HG02938 (cell line): Measurements from ENCODE around the gene CSAG3.
A peak's percentile ranks its signal among the peaks of the same experiment; 100 is the strongest.
"Not testable (repeated sequence)": the region's sequence is repeated elsewhere in the genome, so short reads cannot be mapped to it uniquely, and the experiment has no call there.

Experiments used
- ATAC-seq: cut with Tn5 transposase; IDR thresholded peaks from one replicate; pipeline ENCODE4 v1.9.1; 2021; ENCODE audit warnings: mild to moderate bottlenecking, moderate library complexity; ENCODE audit not compliant: unreplicated experiment

The CSAG3 gene

GRCh38 chrX:152758918-152759317, at the start of gene CSAG3:
TSS of gene CSAG3 (plus strand) at chrX:152759218.
- not testable (repeated sequence) for ATAC-seq

- ATAC-seq, result not testable (repeated sequence)
These were observed 45.8 kb upstream of the CSAG3 start for GRCh38 chrX:152713195-152713594.

- ATAC-seq, result not testable (repeated sequence)
These were observed 44.9 kb upstream of the CSAG3 start, which contains the start of gene MAGEA2B for GRCh38 chrX:152713815-152714787. TSS of gene MAGEA2B (plus strand) at chrX:152714628. CDS start at chrX:152717107, 2,479 bp downstream.

GRCh38 chrX:152725409-152725808, 33.6 kb upstream of the CSAG3 start:
- no peak for ATAC-seq

GRCh38 chrX:152733261-152733975, 25.6 kb upstream of the CSAG3 start, which contains the start of the genes CSAG1 and MAGEA12:
TSS of gene CSAG1 (minus strand) at chrX:152733721. CDS start at chrX:152732460, 1,261 bp downstream.
TSS of gene MAGEA12 (plus strand) at chrX:152733757. CDS start at chrX:152736162, 2,405 bp downstream.
- ATAC-seq, result no peak

GRCh38 chrX:152734143-152734858, 24.7 kb upstream of the CSAG3 start:
- not testable (repeated sequence) for ATAC-seq

- no peak for ATAC-seq
These were observed 23.9 kb upstream of the CSAG3 start for GRCh38 chrX:152735101-152735500.

GRCh38 chrX:152735860-152736511, 23.0 kb upstream of the CSAG3 start:
- no peak for ATAC-seq

- ATAC-seq, result not testable (repeated sequence)
These were observed 22.5 kb upstream of the CSAG3 start for GRCh38 chrX:152736528-152736927.

GRCh38 chrX:152738560-152738959, 20.5 kb upstream of the CSAG3 start:
- no peak for ATAC-seq

- not testable (repeated sequence) for ATAC-seq
These were observed 5.0 kb upstream of the CSAG3 start, which contains the start of gene MAGEA2 for GRCh38 chrX:152753686-152754650. TSS of gene MAGEA2 (minus strand) at chrX:152753842. CDS start at chrX:152751363, 2,479 bp downstream.

- not testable (repeated sequence) for ATAC-seq
These were observed 4.1 kb upstream of the CSAG3 start for GRCh38 chrX:152754871-152755270.

- not testable (repeated sequence) for ATAC-seq
These were observed 526 bp downstream of the CSAG3 start for GRCh38 chrX:152759544-152759943.

GRCh38 chrX:152761582-152761981, 2.6 kb downstream of the CSAG3 start:
- not testable (repeated sequence) for ATAC-seq

GRCh38 chrX:152766562-152766961, 7.5 kb downstream of the CSAG3 start:
- not testable (repeated sequence) for ATAC-seq

- ATAC-seq, result not testable (repeated sequence)
These were observed 10.7 kb downstream of the CSAG3 start, which contains the start of gene MAGEA6 for GRCh38 chrX:152769549-152770289. TSS of gene MAGEA6 (minus strand) at chrX:152769689. CDS start at chrX:152767650, 2,039 bp downstream.

- ATAC-seq, result peak; percentile 68
These were observed 28.0 kb downstream of the CSAG3 start for GRCh38 chrX:152787062-152787461.

GRCh38 chrX:152798945-152799344, 39.9 kb downstream of the CSAG3 start:
- no peak for ATAC-seq
